Pons (tissue), 1 donor: Measurements from ENCODE around the gene RSPRY1.

Experiments
- DNase-seq: peaks from one replicate; pipeline ENCODE4 v3.0.0-alpha.2; 2016; ENCODE audit warnings: low spot score

Gene RSPRY1

GRCh38 chr16:57224651-57225335 is 38.7 kb downstream of the RSPRY1 start:
- no peak for DNase-seq

DNA sequence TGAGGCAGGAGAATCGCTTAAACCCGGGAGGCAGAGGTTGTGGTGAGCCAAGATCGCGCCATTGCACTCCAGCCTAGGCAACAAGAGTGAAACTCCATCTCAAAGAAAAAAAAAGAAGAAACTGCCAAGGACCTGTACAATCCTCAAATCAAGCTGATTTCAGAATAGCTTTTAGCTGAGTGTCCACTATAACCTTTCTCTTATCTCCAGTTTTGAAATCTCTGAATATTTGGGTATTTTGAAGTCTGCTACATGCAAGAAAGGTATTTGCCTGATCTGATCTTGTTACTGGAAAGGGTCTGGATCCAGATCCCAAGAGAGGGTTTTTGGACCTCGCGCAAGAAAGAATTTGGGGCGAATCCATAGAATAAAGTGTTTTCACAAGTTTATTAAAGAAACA is 39.8 kb downstream of the RSPRY1 start:
- no peak for DNase-seq

DNA sequence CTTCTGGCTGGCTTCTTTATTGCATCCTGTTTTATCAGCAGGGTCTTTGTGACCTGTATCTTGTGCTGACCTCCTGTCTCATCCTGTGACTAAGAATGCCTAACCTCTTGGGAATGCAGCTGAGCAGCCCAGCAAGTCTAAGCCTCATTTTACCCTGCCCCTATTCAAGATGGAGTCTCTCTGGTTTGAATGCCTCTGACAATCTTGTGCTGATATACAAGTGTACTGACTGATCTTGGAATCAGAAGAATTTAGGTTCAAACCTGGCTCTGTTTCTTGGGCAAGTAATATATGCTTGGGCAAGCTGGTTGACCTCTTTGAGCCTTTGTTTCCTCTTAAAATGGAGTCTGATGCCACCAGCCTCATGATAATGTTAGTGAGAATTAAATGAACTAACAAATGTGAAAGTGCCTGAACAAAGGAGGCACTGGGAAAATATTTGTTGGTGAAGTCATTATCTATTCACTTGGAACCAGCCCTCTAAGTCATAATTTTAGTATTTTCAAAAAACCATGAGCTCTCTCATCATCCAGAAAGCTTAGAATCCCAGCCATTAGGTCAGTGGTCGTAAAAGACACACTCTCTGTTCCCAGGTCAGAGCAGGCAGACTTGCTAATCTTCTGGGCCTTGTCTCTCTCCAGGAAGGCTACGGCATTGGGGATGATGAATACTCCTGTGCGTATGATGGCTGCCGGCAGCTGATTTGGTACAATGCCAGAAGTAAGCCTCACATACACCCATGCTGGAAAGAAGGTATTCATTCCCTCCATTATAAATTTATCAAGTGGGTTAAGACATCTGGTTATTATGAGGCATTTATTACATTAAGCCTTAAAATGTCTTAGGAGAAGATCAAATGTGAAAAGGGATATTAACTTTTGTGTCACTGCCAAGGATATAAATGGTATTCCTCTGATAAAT is 40.8 kb downstream of the RSPRY1 start:
- DNase-seq: no peak

GRCh38 chr16:57229079-57229478 is 43.0 kb downstream of the RSPRY1 start:
- no peak for DNase-seq

GRCh38 chr16:57231821-57232350 is 45.8 kb downstream of the RSPRY1 start:
- DNase-seq: no peak

DNA sequence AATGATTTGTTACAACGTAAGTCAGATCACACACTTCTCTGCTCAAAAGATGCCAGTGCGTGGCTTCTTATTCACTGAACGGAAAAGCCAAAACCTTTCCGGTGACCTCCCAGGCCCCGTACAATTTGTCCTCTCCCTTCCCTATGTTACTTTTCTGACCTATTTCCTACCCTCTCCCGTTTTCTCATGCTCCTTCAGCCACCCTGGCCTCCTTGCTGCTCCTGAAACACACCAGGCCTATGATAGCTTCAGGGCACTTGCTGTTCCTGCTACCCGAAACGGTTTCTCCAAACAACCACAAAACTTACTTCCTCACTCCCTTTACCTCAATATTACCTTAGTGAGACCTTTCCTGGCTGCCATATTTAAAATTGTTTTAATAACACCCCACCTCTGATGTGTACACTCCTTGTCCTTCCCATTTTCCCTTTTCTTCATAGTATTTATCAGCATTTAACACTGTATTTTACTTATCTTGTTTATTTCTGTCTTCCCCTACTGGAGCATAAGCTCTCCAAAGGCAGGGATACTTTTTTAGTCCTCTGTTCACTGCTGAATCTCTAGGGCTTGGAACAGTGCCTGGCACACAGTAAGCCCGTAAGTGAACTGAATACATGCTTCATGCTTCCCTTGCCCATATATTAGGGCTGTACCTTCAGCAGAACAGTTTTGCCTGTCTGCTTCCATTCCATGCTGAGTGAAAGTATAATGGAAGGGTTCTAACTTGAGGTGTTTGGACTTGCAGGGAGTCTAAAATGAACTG is 48.0 kb downstream of the RSPRY1 start:
- no peak for DNase-seq

DNA sequence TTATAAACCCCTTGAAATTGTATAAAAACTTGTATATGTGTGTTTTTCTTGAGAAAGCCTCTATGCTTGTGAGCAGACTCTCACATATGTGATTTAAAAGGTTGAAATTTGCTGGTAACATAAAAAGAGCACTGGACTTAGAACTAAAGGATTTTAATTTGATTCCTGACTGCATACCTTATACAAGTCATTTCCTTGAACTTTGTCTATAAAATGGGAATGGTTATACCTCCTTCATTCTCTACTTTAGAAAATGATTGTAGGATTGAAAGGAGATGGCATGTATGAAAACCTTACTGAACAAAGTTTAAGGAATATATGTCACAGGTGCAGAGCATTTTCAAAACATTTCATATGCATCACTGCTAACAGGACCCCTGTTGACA is 48.6 kb downstream of the RSPRY1 start:
- no peak for DNase-seq

- DNase-seq: peak; percentile 47
Measured at GRCh38 chr16:57235128-57236021, 49.2 kb downstream of the RSPRY1 start.

- no peak for DNase-seq
Measured at GRCh38 chr16:57236022-57236350, 49.9 kb downstream of the RSPRY1 start.

DNA sequence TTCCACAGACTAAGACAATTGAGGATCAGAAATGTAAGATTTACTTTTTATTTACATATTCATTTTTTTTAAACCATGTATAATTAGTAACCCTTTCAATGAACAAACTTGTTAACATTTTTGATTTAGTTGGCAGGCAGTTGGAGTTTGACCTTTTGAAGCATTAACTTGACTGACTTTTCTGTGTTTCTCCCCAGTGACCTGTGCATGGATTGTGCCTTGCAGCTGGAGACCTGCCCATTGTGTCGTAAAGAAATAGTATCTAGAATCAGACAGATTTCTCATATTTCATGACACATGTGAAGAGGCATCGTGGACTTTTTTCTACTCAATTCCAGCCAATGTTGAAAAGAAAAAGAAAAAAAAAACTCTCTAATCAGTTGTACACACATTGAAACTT is 52.6 kb downstream of the RSPRY1 start:
- no peak for DNase-seq

DNA sequence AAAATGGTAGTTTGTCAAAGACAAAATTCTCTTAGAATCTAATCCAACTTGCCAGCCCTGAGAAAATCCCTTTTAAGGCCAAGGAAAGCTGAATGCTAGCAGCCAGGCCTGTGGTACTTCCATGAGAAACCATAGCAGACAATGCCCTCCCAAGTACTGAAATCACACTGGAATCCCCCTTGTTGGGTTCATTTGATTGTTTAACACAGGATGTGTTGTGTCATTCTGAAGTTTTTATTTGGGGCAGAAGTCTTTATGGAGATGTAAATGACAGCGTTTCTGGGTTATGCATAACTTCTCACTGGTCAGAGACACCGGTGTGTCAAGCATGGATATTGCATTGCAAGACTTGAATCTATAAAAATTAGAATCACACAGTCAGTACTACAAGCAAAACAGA is 53.0 kb downstream of the RSPRY1 start:
- DNase-seq: no peak

DNA sequence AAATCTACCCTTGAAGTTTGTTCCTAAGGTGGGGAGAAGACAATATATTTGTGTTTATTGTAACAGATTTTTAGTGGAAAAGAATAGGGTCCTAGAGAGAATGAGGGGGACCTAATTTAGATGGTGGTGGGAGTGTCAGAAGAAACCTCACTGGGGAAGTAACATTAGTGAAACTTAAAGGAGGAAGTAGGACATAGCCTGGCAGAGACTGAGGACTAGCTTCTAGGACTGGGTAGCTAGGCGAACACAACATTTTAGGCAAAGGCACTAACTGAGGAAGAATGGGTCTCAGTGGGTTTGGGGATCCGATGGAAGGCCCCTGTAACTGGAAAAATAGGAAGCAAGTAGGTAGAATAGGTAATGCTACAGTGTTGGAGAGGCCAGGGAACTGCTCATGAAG is 54.7 kb downstream of the RSPRY1 start:
- peak; percentile 52 for DNase-seq

GRCh38 chr16:57242650-57243049 is 56.5 kb downstream of the RSPRY1 start:
- no peak for DNase-seq

DNA sequence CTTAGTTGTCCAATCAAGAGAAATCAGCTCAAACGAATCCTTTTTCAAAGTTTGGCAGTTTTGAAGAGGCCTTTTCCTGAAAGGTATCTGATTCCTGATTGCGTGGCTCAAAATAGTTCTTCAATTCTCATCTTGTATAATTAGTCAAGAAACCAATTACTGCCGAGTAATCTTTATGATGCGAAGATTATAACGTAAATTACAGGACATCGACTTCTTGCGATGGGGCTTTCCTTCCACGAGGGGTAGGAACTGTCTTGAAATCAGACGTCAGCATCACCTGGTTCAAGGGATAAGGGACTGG is 58.3 kb downstream of the RSPRY1 start:
- DNase-seq: no peak

DNA sequence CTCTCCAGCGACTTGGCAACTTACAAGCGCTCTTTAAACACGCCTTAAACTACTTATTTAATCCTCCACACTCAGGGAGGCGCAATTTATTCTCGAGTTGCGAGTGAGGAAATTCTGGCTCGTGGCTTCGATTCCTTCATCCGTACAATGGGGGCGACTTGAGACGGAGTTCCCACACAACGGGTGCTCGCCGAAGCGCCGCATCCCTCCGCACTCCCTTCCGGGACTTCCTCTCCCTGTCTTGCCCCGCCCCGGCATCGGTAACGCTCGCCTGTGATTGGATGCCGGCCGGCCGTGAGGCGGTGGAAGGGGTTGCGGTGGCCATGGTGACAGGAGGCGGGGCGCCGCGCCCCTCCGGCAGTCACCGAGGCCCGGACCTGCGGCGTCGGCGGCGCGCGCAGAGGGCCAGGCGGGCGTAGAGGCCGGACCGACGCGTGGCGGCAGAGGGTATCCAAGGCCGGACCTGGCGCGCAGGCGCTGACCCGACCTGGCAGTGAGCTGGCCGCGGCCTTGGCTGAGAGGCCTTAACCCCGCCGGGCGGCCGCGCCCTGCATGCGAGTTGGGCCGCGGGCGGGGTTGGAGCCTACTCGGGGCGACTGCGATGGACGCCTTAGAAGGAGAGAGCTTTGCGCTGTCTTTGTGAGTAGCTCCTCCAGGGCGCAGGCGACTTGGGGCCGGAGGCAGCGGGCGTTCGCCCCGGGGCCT is 58.8 kb downstream of the RSPRY1 start, which contains the start of gene ARL2BP:
TSS of gene ARL2BP (plus strand) at position 493 of the 705 bp plus-strand sequence. CDS start at position 602, 109 bp downstream.
- DNase-seq: peak; percentile 97

DNA sequence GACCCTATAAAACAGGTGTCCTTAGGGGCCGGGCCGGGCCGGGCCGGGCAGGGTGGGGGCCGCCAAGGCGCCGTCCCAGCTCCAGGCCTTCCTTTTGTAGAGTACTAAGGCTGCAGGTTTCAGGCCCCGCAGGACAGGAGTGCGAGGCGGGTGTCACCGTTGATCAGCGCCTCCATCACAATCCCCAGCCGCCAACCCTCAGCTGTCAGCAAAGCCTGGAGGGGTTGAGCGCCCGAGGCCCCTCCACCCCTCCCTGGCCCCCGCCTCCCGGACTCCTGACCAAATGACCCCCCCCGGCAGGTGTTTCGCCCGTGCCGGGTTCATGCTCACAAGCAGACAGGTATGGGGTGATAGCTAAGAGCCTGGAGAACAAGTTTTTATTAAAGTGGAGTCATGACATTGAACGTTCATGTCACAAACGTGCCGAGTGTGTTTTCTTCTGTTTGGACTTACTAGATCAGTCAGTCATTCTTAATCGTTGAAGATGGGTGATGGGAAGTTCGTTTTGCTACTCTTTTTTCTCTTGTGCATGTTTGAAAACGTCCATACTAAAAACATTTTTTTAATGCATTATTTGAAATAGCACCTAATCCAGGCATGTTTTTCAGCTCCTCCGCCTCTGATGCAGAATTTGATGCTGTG is 59.5 kb downstream of the RSPRY1 start:
- DNase-seq: peak; percentile 45

GRCh38 chr16:57251352-57251751 is 65.2 kb downstream of the RSPRY1 start:
- DNase-seq: no peak

DNA sequence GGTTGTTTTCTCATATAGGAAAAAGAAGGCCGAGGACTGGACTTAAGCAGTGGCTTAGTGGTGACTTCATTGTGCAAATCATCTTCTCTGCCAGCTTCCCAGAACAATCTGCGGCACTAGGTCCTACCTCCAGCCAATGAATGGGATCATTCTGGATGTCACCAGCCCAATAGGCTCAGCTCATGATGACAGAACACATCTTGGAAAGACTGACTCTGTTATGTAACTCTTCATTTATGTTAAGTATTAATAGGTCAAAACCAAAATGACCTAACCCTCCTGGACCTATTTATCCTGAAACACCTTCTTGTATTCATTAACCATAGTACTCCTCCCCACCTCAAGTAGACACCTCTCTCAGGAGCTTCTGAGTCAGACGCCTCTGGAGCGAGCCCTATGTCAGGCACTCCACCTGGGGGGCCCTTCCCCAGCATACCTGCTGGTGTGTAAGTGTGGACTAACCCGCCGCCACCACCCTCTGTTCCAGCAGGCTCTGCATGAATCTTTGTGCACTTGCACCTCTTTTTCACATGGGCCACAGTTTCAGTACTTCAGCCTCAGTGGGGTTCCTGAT is 66.1 kb downstream of the RSPRY1 start:
- DNase-seq: no peak

DNA sequence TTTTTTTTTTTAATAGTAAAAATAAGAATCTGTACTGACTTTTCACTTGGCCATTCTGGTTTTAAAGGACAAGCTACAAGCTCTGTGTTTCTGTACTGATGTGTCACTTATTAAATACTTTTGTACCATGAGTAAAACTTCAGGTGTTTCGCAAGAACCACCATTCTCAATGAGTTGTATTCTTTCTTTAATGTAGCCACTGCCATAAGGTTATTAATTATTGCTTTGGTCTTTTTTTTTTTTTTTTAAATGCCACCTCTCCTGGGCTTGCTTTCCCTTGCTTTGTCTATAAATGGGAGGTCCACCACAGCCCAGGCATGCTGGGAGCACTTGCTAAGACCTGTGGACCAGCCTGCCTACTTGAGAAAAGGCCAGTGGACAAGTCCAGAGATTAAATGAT is 67.3 kb downstream of the RSPRY1 start:
- DNase-seq: no peak
